ENCODE measurements around the gene MEFV.
A peak's percentile ranks its signal among the peaks of the same experiment; 100 is the strongest.

Gene MEFV

GRCh38 chr16:3292604-3293003 is 36.2 kb upstream of the MEFV start:
- no peak for DNase-seq (ENCODE audit: low read depth)
- no peak overlapping the region for H3K4me3 ChIP-seq (ENCODE audit: low read length)
- no peak for TF ChIP-seq CTCF (IDR thresholded peaks at IDR 0.05; ENCODE audit: insufficient read depth, low read depth, low read length, missing control alignments)

GRCh38 chr16:3289998-3290673 is 33.7 kb upstream of the MEFV start:
- no peak for TF ChIP-seq CTCF (IDR thresholded peaks at IDR 0.05; ENCODE audit: insufficient read depth, low read depth, low read length, missing control alignments)
- no peak for DNase-seq (ENCODE audit: low read depth)
- no peak overlapping the region for H3K4me3 ChIP-seq (ENCODE audit: low read length)

GRCh38 chr16:3285131-3285530 is 28.7 kb upstream of the MEFV start:
- DNase-seq (ENCODE audit: low read depth) = no peak
- TF ChIP-seq CTCF (IDR thresholded peaks at IDR 0.05; ENCODE audit: insufficient read depth, low read depth, low read length, missing control alignments) = no peak
- H3K4me3 ChIP-seq (ENCODE audit: low read length) = peak overlapping the region; percentile 95

GRCh38 chr16:3283543-3284447 is 27.4 kb upstream of the MEFV start:
- peak; percentile 10 for DNase-seq (ENCODE audit: low read depth)
- no peak for TF ChIP-seq CTCF (IDR thresholded peaks at IDR 0.05; ENCODE audit: insufficient read depth, low read depth, low read length, missing control alignments)
- H3K4me3 ChIP-seq (ENCODE audit: low read length) = peak overlapping the region; percentile 95

- H3K4me3 ChIP-seq (ENCODE audit: low read length) = peak within 1 kb of the TSS; percentile 95
- peak; percentile 99 for DNase-seq (ENCODE audit: low read depth)
- TF ChIP-seq CTCF (IDR thresholded peaks at IDR 0.05; ENCODE audit: insufficient read depth, low read depth, low read length, missing control alignments) = no peak
Measured at GRCh38 chr16:3282730-3283542, 26.5 kb upstream of the MEFV start, which contains the start of gene ZNF263. Gene ZNF263 (plus strand): TSS chr16:3283491. CDS start chr16:3283819, 328 bp downstream.

GRCh38 chr16:3282103-3282729 is 25.8 kb upstream of the MEFV start:
- DNase-seq (ENCODE audit: low read depth) = no peak
- H3K4me3 ChIP-seq (ENCODE audit: low read length) = peak overlapping the region; percentile 95
- TF ChIP-seq CTCF (IDR thresholded peaks at IDR 0.05; ENCODE audit: insufficient read depth, low read depth, low read length, missing control alignments) = no peak

All from epithelial cell of esophagus (primary cell).